Type B pancreatic cell (in vitro differentiated cells): ENCODE data around the gene UCMA. TPM values are rescaled to one million over a fixed set of nuclear protein-coding genes. Genes with fewer than 3 reads are reported as not detected.
"Not testable (repeated sequence)": the region's sequence is repeated elsewhere in the genome, so short reads cannot be mapped to it uniquely, and the experiment has no call there.

Experiments used
- DNase-seq: peaks from one replicate; pipeline ENCODE4 v3.0.0; 2021; ENCODE audit warnings: mixed read lengths; ENCODE audit not compliant: unreplicated experiment; ENCODE audit errors: extremely low spot score
- H3K27ac Mint-ChIP-seq: 2 replicates; pipeline ENCODE4 v1.8.0; 2021; ENCODE audit warnings: mild to moderate bottlenecking, mixed read lengths
- H3K27me3 Mint-ChIP-seq: 2 replicates; pipeline ENCODE4 v1.8.0; 2021; ENCODE audit warnings: mixed read lengths
- H3K36me3 Mint-ChIP-seq: 2 replicates; pipeline ENCODE4 v1.8.0; 2021; ENCODE audit warnings: mixed read lengths
- H3K4me1 Mint-ChIP-seq: one replicate; pipeline ENCODE4 v1.8.0; 2021; ENCODE audit warnings: mixed read lengths; ENCODE audit not compliant: unreplicated experiment
- H3K4me3 Mint-ChIP-seq: 2 replicates; pipeline ENCODE4 v1.8.0; 2021; ENCODE audit warnings: mild to moderate bottlenecking, mixed read lengths
- H3K9me3 Mint-ChIP-seq: 2 replicates; pipeline ENCODE4 v1.8.0; 2021; ENCODE audit warnings: mixed read lengths
- long read RNA-seq: library from polyadenylated mRNA; unstranded; transcript quantifications from one replicate; pipeline ENCODE4 v2.0.0, GENCODE V29; 2020
- total RNA-seq: library from RNA; stranded (reverse); gene quantifications from 2 replicates; pipeline ENCODE4 v1.2.1, GENCODE V29; 2021; ENCODE audit warnings: low replicate concordance
- TF ChIP-seq, protein P1 (sequence below): fragments of 200-600 bp; sonication (generic); conservative IDR thresholded peaks from 2 replicates; pipeline ENCODE4 v1.5.0; 2021; ENCODE audit warnings: antibody characterized with exemption, mild to moderate bottlenecking

UCMA gene, protein sequence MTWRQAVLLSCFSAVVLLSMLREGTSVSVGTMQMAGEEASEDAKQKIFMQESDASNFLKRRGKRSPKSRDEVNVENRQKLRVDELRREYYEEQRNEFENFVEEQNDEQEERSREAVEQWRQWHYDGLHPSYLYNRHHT
- total RNA-seq = not detected in 2 replicates
- long read RNA-seq = 0 reads

DNA sequence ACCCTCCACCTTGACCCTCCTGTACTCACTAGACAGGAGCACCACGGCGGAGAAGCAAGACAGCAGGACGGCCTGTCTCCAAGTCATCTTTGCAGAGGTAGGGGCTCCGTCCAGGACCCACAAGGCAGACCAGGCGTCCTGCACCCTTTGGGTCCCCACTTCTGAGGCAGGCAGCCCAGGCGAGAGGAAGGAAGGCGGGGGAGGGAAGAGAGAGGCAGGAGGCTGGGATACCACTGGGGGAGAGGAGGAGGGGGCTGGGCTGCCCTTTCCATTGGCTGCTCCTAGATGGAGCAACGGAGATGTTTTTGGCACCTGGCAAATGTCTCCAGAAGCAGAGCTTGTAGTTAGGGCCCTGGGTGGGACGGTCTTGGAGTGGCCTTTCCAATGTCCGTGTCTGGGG lies at the start of gene UCMA:
Gene UCMA (minus strand): TSS at position 203 of the 400 bp plus-strand sequence. CDS start 116 bp downstream, at position 87.
- H3K4me3 Mint-ChIP-seq = no peak within 1 kb of the TSS
- DNase-seq = no peak
- H3K4me1 Mint-ChIP-seq = peaks cover 4% of the 10 kb centered on the region
- no peaks in the 10 kb centered on the region for H3K36me3 Mint-ChIP-seq
- TF ChIP-seq, protein P1, sequence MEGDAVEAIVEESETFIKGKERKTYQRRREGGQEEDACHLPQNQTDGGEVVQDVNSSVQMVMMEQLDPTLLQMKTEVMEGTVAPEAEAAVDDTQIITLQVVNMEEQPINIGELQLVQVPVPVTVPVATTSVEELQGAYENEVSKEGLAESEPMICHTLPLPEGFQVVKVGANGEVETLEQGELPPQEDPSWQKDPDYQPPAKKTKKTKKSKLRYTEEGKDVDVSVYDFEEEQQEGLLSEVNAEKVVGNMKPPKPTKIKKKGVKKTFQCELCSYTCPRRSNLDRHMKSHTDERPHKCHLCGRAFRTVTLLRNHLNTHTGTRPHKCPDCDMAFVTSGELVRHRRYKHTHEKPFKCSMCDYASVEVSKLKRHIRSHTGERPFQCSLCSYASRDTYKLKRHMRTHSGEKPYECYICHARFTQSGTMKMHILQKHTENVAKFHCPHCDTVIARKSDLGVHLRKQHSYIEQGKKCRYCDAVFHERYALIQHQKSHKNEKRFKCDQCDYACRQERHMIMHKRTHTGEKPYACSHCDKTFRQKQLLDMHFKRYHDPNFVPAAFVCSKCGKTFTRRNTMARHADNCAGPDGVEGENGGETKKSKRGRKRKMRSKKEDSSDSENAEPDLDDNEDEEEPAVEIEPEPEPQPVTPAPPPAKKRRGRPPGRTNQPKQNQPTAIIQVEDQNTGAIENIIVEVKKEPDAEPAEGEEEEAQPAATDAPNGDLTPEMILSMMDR = no peak
- H3K27ac Mint-ChIP-seq = no peak within 1 kb of the TSS
- H3K27me3 Mint-ChIP-seq = peaks cover 4% of the 10 kb centered on the region
- H3K9me3 Mint-ChIP-seq = no peaks in the 10 kb centered on the region

DNA sequence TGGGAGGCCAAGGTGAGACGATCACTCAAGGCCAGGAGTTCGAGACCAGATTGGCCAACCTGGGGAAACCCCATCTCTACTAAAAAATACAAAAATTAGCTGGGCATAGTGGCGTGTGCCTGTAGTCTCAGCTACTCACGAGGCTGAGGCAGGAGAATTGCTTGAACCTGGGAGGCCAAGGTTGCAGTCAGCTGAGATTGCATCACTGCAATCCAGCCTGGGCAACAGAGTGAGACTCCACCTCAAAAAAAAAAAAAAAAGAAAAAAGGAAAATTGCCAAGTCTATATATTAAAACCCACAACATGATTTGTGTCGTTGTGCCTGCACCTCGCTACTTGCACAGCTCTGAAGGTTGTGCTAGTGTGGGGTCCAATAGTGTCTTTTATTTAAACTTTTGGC lies 48.2 kb upstream of the UCMA start:
- not testable (repeated sequence) for H3K27ac Mint-ChIP-seq, H3K27me3 Mint-ChIP-seq, H3K4me1 Mint-ChIP-seq, DNase-seq, H3K4me3 Mint-ChIP-seq, H3K9me3 Mint-ChIP-seq, H3K36me3 Mint-ChIP-seq

DNA sequence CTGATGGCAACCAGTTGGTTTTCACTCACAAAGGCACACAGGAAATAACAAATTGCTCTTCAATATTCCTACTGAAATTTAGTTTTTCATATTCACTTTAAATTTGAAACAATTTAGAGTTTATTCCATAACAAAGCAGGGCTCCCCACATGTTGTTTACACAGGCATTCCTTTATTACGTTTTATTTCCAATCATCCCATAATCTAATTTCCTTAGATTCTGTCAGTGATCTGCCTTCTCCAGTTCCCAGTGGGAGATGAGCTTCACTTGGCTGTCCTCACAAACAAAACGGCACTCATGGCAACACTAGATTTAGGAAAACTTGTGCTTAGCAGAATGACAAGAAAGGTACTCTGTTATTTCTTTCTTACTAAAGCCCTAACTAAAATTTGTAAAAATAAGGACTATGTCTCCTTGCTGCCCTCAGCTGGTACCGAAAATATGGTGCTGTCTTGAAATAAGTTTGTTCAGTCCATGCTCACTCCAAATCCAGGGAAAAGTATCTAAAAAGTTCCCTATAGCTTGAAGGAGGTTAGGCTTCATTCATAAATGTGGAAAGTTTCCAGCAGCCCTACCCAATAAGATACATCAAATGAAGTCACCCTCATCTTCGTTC lies 42.7 kb upstream of the UCMA start:
- Mint-ChIP-seq H3K4me3 (no peak overlapping the region), H3K36me3 (no peaks in the 10 kb centered on the region), H3K9me3 (no peaks in the 10 kb centered on the region), H3K4me1 (no peaks in the 10 kb centered on the region), H3K27ac (no peak overlapping the region), H3K27me3 (no peaks in the 10 kb centered on the region)
- TF ChIP-seq, protein P1 = no peak
- DNase-seq = no peak

DNA sequence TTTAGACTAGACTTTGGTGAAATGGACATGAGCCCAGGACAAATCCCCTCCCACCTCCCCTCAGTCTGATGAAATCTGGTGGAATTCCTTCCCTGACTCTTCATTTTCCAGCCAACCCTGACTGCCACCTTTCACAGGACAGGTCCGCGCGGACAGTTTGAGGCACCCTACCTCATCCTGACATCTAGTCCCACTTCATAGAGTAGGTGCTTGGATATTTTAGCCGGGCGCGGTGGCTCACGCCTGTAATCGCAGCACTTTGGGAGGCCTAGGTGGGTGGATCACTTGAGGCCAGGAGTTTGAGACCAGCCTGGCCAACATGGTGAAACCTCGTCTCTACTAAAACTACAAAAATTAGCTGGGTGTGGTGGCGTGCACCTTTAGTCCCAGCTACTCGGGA lies 42.0 kb upstream of the UCMA start:
- DNase-seq, H3K4me3 Mint-ChIP-seq, H3K36me3 Mint-ChIP-seq, H3K9me3 Mint-ChIP-seq, H3K27ac Mint-ChIP-seq, H3K4me1 Mint-ChIP-seq, H3K27me3 Mint-ChIP-seq: not testable (repeated sequence)

DNA sequence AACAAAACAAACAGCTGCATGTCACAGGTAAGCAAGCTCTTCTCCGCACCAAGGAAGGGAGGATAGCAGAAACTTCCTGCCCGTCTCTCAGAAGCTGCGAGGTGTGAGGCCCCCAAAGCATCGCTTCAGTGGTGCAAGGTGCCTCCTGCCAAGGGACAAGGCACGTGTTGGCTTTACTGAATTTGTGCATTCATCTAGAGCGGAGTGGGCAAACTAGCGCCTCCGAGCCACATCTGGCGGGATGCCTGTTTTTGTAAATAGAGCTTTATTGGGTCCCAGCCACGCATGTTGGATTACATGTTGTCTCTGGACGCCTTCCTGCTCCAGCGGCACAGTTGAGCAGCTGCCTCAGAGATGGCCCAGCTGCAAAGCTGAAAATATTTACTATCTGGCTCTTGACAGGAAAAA lies 38.0 kb upstream of the UCMA start:
- no peak for DNase-seq
- Mint-ChIP-seq H3K27me3 (no peaks in the 10 kb centered on the region), H3K27ac (no peak overlapping the region), H3K9me3 (no peaks in the 10 kb centered on the region), H3K4me3 (no peak overlapping the region), H3K4me1 (peaks cover 11% of the 10 kb centered on the region), H3K36me3 (no peaks in the 10 kb centered on the region)
- TF ChIP-seq, protein P1 = no peak

DNA sequence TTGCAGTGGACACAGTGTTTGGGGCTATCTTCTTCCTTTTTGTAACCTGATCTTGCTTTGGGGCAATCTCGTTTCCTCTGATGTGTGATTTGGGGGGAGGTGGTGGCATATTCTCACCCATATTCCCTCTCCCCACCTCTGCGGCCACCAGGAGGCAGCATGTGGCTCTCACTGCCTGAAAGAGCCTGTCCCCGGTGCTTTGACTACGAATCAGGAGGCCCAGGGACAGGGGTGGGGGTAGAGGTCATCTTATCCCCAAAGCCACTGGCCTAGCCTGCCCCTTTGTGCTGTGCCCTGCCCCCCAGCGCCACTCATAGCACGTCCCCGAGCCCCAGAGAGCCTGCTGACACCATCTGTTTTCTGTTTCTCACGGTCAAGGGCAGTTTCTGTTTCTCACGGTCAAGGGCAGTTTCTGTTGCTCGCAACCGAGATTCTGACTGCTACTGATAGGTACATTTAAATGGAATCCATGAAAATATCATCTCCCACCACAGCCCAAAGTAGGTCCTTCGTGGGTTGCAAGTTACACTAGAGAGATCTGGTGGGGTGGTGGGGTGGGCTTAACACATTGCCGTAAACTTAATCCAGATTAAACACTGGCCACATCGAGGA lies 37.5 kb upstream of the UCMA start:
- no peaks in the 10 kb centered on the region for H3K9me3 Mint-ChIP-seq
- no peaks in the 10 kb centered on the region for H3K27me3 Mint-ChIP-seq
- peaks cover 11% of the 10 kb centered on the region for H3K4me1 Mint-ChIP-seq
- no peaks in the 10 kb centered on the region for H3K36me3 Mint-ChIP-seq
- TF ChIP-seq, protein P1 = peak; percentile 64
- no peak overlapping the region for H3K27ac Mint-ChIP-seq
- H3K4me3 Mint-ChIP-seq = no peak overlapping the region
- no peak for DNase-seq
